SK-N-SH treated with all-trans-retinoic acid at 6 μM for 48 hours (cell line): Measurements from ENCODE around the gene ATMIN.

Experiments used
- CREB5 ChIP-seq: fragments of 250-450 bp; sonication (Bioruptor Pico); IDR thresholded peaks from 2 replicates; pipeline ENCODE4 v1.5.1; 2020; ENCODE audit warnings: low read depth, mild to moderate bottlenecking, moderate library complexity
- ESRRG ChIP-seq: fragments of 250-450 bp; sonication (Bioruptor Pico); IDR thresholded peaks from 2 replicates; pipeline ENCODE4 v1.6.1; 2021; ENCODE audit warnings: mild to moderate bottlenecking
- PATZ1 ChIP-seq: fragments of 250-450 bp; sonication (Bioruptor Pico); IDR thresholded peaks from 2 replicates; pipeline ENCODE4 v1.8.0; 2020; ENCODE audit warnings: mild to moderate bottlenecking, moderate library complexity, borderline replicate concordance
- POU6F1 ChIP-seq: fragments of 250-450 bp; sonication (Bioruptor Pico); IDR thresholded peaks from 2 replicates; pipeline ENCODE4 v1.8.0; 2021; ENCODE audit warnings: low read depth, mild to moderate bottlenecking, moderate library complexity, borderline replicate concordance
- TOX ChIP-seq: fragments of 250-450 bp; sonication (Bioruptor Pico); IDR thresholded peaks from 2 replicates; pipeline ENCODE4 v1.8.0; 2021; ENCODE audit warnings: mild to moderate bottlenecking, moderate library complexity, borderline replicate concordance
- ZFP30 ChIP-seq: fragments of 450-650 bp; formaldehyde crosslinking; IDR thresholded peaks from 2 replicates; pipeline ENCODE4 v1.5.0; 2022; ENCODE audit warnings: mild to moderate bottlenecking, moderate library complexity
- ZNF565 ChIP-seq: fragments of 450-650 bp; formaldehyde crosslinking; conservative IDR thresholded peaks from 2 replicates; pipeline ENCODE4 v1.5.0; 2020; ENCODE audit warnings: low read depth, mild to moderate bottlenecking, moderate library complexity
- ZNF8 ChIP-seq: fragments of 450-650 bp; formaldehyde crosslinking; IDR thresholded peaks from 2 replicates; pipeline ENCODE4 v1.5.0; 2020; ENCODE audit warnings: mild to moderate bottlenecking, moderate library complexity

- TF ChIP-seq ESRRG (CRISPR knock-in tag) (no peak), CREB5 (no peak), POU6F1 (CRISPR knock-in tag) (no peak), ZNF565 (CRISPR knock-in tag) (no peak), ZNF8 (no peak), PATZ1 (CRISPR knock-in tag) (no peak), TOX (CRISPR knock-in tag) (no peak), ZFP30 (CRISPR knock-in tag) (no peak)
These were observed 4.5 kb downstream of the ATMIN start for GRCh38 chr16:81040131-81040530.
